Inflammatory macrophage treated with lipopolysaccharide for 4 hours (primary cell): ENCODE results near the gene PSORS1C2.
"Not testable (repeated sequence)": the region's sequence is repeated elsewhere in the genome, so short reads cannot be mapped to it uniquely, and the experiment has no call there.

Experiments used
- DNase-seq: peaks from one replicate; pipeline ENCODE4 v3.0.0-alpha.2; 2020

Gene PSORS1C2

DNA sequence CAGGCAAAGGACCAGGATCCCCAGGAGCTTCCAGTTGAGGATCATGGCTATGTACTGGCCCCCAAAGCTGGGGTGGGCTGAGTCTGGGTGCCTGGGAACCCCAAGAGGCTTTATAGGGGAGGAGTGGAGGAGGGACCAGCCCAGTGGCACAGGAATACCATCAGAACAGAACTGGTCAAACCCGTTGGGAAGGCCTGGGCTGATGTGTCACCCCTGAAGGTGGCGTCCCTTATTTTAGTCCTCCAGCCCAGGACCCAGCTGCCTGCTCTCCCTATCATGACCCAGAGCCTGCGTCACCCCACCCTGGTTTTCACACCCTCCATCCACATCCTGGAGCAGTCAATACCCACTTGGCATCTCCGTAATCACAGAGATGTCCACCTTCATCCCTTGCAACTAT is at the start of gene PSORS1C2:
PSORS1C2 (minus strand) TSS at position 85 of the 400 bp plus-strand sequence; CDS start at position 45, 40 bp downstream.
- DNase-seq, result no peak

GRCh38 chr6:31187780-31188194 is 48.9 kb upstream of the PSORS1C2 start:
- no peak for DNase-seq

DNA sequence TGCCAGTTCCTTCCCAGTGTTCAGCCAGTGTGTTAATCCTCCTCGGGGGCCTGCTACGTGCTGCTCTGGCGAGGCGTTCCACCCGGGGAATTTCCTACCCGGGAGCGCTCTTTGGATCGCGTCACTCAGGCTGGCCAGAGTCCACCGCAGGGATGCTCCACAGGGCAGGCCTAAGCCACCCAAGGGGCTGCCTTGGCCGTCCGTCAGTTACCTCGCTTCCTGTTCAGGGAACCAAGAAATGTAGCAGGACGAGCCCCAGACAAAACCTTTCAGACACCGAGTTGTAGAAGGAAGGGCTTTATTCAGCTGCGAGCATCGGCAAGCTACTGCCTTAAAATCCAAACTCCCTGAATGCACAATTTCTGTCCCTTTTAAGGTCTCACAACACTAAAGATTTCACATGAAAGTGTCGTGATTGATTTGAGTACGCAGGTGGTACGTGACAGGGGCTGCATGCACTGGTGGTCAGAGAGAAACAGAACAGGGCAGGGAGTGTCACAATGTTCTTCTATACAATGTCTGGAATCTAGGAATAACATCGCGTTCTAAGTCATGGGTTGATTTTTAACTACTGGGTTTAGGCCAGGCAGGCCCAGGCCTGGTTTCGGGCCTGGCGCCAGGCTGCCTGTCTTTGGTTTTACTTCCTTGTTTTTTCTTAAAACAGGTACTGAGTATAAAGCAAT is 47.3 kb upstream of the PSORS1C2 start:
- DNase-seq, result no peak

GRCh38 chr6:31185695-31186051 is 46.8 kb upstream of the PSORS1C2 start:
- not testable (repeated sequence) for DNase-seq

- not testable (repeated sequence) for DNase-seq
Observed at GRCh38 chr6:31183859-31184258, 45.0 kb upstream of the PSORS1C2 start.

DNA sequence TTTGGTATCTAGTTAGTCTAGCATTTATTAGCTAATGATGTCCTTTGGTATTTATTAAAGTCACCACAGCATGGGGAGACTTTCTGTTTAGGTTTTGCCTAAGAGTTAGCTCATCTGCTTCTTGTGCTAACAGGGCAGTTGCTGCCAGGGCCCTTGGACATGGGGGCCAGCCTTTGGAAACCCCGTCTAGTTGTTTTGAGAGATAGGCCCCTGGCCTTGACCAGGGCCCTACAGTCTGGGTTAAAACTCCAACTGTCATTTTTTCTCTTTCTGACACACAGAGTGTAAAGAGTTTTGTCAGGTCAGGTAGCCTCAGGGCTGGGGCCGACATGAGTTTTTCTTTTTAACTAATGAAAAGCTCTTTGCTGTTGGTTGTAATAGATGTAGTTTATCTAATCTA is 44.4 kb upstream of the PSORS1C2 start:
- not testable (repeated sequence) for DNase-seq

GRCh38 chr6:31180500-31180899 is 41.6 kb upstream of the PSORS1C2 start:
- peak; percentile 77 for DNase-seq

- DNase-seq, result no peak
Observed at GRCh38 chr6:31179896-31180295, 41.0 kb upstream of the PSORS1C2 start.

DNA sequence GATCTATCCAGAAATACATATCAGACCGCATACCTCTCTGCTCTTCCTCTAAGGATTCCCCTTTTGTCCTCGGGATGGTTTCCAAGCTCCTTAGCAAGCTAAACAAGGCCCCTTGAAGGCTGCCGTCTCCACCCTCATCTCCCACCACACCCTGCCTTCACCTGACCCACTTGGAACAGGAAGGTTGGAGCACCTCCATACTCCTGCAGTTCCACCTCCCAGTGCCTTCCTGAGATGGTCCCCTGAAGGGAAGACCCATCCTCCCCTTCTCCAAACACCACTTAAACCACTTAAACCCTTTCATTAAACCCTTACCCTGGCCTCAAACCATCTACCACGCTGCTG is 40.1 kb upstream of the PSORS1C2 start:
- no peak for DNase-seq

DNA sequence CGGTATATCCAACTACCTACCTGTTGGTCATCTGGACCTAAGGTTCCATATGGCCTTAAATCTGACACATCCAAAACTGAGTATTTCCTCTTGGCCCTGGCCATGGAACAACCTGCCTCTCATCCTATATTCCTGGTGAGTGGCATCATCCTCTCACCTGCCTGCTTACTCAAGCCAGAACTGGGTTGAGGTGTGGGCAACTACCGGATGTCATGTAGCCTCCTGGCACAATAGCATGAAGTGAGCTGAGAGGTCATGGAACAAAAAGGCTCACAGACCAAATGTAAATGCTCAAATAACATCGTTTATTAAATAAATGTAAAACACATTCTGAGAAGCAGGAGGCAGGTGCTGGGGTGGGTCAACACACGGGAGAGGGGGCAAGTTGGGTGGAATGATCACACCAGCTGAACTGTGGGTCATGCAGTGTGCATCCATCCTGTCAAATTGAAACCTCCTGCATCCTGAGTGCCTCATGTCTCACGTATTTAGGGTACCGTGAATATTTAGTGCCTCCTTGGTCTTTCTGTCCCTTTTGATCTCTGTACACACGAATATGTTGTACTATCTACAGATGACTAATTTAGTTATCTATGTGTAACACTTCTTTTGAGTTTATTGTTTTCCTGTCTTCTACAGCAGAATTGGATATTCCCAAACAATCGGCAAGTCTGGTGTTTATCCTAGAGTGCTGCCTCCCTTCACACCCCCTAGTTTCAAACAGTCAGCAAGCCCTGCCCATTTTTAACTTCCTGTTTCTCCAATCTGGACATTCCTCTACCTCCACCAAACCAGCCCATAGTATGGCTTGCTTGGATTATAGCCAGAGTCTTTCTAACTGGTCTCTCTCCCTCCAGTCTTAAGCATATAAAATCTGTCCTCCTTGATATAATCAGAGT is 39.5 kb upstream of the PSORS1C2 start:
- DNase-seq, result peak; percentile 27

GRCh38 chr6:31175971-31176370 is 37.1 kb upstream of the PSORS1C2 start:
- no peak for DNase-seq

- no peak for DNase-seq
Observed at GRCh38 chr6:31174378-31174777, 35.5 kb upstream of the PSORS1C2 start.

GRCh38 chr6:31173406-31173805 is 34.5 kb upstream of the PSORS1C2 start:
- no peak for DNase-seq

DNA sequence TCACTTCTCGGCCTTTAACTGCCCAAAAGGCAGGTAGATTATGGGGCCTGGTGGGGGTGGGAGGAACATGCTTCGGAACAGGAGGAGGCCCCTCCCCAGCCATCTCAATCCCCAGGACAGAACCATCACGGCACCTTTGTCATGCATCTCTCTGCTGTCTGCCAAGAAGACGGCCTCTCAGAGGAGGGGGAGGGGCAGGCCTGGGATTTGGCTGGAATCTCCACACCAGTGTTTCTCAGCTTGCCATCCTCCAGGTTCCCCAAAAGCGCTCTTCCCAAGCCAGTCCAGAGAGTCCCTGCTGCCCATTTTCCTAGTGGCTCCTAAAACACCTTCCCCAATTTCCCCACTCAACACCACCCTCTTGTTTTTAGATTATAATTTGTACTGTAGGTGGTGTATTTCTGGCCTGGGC is 34.1 kb upstream of the PSORS1C2 start:
- DNase-seq, result no peak

GRCh38 chr6:31171931-31172905 is 33.4 kb upstream of the PSORS1C2 start:
- no peak for DNase-seq

- DNase-seq, result no peak
Observed at GRCh38 chr6:31170987-31171671, 32.3 kb upstream of the PSORS1C2 start.

GRCh38 chr6:31170600-31170881 is 31.7 kb upstream of the PSORS1C2 start, which contains the start of gene POU5F1:
TSS of gene POU5F1 (minus strand) at chr6:31170682. CDS start at chr6:31170620, 62 bp downstream.
- no peak for DNase-seq

DNA sequence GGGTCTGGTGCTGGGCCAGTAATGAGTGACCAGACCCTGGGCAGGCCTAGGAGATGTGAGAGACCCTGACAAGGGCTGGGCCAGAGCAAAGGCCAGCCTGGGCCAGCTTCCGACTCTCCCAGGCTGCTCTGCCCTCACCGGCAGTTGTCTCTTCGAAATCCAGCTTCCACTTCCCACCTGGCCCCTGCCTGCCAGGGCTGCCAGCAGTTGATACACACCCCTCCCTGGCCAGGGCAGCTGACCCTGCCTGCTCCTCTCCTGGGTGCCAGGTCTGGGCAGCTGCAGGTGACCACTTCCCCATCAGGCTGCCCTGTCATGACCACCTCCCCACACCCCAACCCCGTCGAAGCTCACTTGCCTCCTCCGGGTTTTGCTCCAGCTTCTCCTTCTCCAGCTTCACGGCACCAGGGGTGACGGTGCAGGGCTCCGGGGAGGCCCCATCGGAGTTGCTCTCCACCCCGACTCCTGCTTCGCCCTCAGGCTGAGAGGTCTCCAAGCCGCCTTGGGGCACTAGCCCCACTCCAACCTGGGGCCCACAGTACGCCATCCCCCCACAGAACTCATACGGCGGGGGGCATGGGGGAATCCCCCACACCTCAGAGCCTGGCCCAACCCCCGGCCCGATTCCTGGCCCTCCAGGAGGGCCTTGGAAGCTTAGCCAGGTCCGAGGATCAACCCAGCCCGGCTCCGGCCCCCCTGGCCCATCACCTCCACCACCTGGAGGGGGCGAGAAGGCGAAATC is 31.2 kb upstream of the PSORS1C2 start:
- not testable (repeated sequence) for DNase-seq

DNA sequence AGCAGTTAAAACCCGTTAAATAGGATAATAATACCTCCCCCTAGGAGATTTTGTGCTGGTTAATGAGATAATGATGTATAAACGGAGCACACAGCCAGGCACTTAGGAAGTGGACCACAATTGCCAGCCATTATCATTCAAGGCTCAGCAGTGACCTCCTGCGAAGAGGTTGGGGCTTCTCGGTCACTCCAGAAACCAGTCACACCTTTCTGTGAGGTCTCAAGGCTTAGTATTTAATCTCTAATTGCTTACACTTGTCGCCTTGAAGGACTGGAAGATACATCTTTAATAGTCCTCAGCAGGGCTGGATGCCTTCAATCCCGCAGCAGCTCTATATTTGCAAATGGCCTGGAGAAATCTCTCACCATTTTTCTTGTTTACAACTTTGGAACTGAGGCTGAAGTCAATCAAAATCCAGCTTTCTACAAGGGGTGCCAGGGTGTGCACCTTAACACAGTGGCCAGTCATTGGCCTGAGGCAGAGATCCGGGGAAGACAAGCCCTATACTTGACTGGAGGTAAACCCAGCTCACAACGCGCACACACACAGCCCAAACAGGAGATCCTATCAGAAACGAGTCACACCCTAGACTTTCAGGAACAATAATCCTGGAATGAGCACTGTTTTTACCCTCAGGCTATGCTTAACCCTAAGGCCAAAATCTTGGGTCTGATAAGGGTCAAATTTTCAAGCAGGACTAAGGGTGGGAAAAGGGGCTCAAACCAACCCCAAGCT is 30.4 kb upstream of the PSORS1C2 start:
- DNase-seq, result no peak

- no peak for DNase-seq
Observed at GRCh38 chr6:31168606-31169005, 29.7 kb upstream of the PSORS1C2 start.

DNA sequence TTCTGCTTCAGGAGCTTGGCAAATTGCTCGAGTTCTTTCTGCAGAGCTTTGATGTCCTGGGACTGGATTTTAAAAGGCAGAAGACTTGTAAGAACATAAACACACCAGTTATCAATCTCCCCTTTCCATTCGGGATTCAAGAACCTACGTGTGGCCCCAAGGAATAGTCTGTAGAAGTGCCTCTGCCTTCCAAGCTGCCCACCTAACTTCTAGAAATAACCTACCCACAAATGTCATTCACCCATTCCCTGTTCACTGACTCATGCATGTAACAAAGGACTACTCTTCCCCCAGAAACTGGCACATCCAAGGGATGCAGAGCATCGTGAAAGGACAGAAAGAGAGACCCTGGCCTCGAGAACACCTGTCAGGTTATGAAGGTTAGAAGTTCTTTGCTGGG is 27.1 kb upstream of the PSORS1C2 start:
- DNase-seq, result no peak
